HEK293T (cell line): ENCODE measurements around the gene CAP2.

Source experiments
- CTCF ChIA-PET: fragments of 350-600 bp; formaldehyde crosslinking; extraction: SDS; loops from one replicate; lab custom pipeline; 2021; ENCODE audit warnings: antibody characterized with exemption, inconsistent platforms; lab: Yijun Ruan, JAX
- POLR2A ChIA-PET: fragments of 350-600 bp; formaldehyde crosslinking; extraction: SDS; loops from one replicate; lab custom pipeline; 2020; ENCODE audit warnings: antibody characterized with exemption, inconsistent platforms; lab: Yijun Ruan, JAX
- DNase-seq: peaks from one replicate; pipeline ENCODE4 v3.0.0; 2012; ENCODE audit warnings: mixed read lengths; ENCODE audit errors: extremely low spot score
- ARNT ChIP-seq: fragments of 450-650 bp; IDR thresholded peaks from 2 replicates; pipeline ENCODE4 v1.6.1; 2017; ENCODE audit warnings: mild to moderate bottlenecking
- BHLHE40 ChIP-seq: fragments of 450-650 bp; IDR thresholded peaks from 2 replicates; pipeline ENCODE4 v1.6.1; 2016; ENCODE audit warnings: mild to moderate bottlenecking, moderate library complexity, borderline replicate concordance
- CTBP1 ChIP-seq: fragments of 450-650 bp; IDR thresholded peaks from 2 replicates; pipeline ENCODE4 v1.6.1; 2016; ENCODE audit warnings: borderline replicate concordance
- ELF4 ChIP-seq: fragments of 450-650 bp; IDR thresholded peaks from 2 replicates; pipeline ENCODE4 v1.6.1; 2017; ENCODE audit warnings: antibody characterized with exemption
- FOXA1 ChIP-seq: fragments of 450-650 bp; IDR thresholded peaks from 2 replicates; pipeline ENCODE4 v1.6.1; 2016; ENCODE audit warnings: mild to moderate bottlenecking
- FOXK2 ChIP-seq: fragments of 450-650 bp; IDR thresholded peaks from 2 replicates; pipeline ENCODE4 v1.6.1; 2016; ENCODE audit warnings: mild to moderate bottlenecking
- FOXM1 ChIP-seq: fragments of 450-650 bp; IDR thresholded peaks from 2 replicates; pipeline ENCODE4 v1.6.1; 2017; ENCODE audit warnings: mild to moderate bottlenecking, borderline replicate concordance
- HDGF ChIP-seq: fragments of 450-650 bp; IDR thresholded peaks from 2 replicates; pipeline ENCODE4 v1.6.1; 2017; ENCODE audit warnings: antibody characterized with exemption, borderline replicate concordance
- L3MBTL2 ChIP-seq: fragments of 450-650 bp; conservative IDR thresholded peaks from 2 replicates; pipeline ENCODE4 v1.6.1; 2016; ENCODE audit warnings: mild to moderate bottlenecking
- LEF1 ChIP-seq: fragments of 450-650 bp; IDR thresholded peaks from 2 replicates; pipeline ENCODE4 v1.6.1; 2017; ENCODE audit warnings: mild to moderate bottlenecking, borderline replicate concordance
- NFRKB ChIP-seq: fragments of 450-650 bp; IDR thresholded peaks from 2 replicates; pipeline ENCODE4 v1.6.1; 2016; ENCODE audit warnings: mild to moderate bottlenecking, moderate library complexity
- SP1 ChIP-seq: fragments of 450-650 bp; IDR thresholded peaks from 2 replicates; pipeline ENCODE4 v1.6.1; 2017
- SUZ12 ChIP-seq: fragments of 450-650 bp; IDR thresholded peaks from 2 replicates; pipeline ENCODE4 v1.6.1; 2016; ENCODE audit warnings: mild to moderate bottlenecking
- TARDBP ChIP-seq: fragments of 450-650 bp; IDR thresholded peaks from 2 replicates; pipeline ENCODE4 v1.6.1; 2016
- ZNF384 ChIP-seq: fragments of 450-650 bp; IDR thresholded peaks from 2 replicates; pipeline ENCODE4 v1.6.1; 2016
- TF ChIP-seq, protein P1 (sequence below): fragments of 450-650 bp; IDR thresholded peaks from 2 replicates; pipeline ENCODE4 v1.6.1; 2016

Gene CAP2

DNA sequence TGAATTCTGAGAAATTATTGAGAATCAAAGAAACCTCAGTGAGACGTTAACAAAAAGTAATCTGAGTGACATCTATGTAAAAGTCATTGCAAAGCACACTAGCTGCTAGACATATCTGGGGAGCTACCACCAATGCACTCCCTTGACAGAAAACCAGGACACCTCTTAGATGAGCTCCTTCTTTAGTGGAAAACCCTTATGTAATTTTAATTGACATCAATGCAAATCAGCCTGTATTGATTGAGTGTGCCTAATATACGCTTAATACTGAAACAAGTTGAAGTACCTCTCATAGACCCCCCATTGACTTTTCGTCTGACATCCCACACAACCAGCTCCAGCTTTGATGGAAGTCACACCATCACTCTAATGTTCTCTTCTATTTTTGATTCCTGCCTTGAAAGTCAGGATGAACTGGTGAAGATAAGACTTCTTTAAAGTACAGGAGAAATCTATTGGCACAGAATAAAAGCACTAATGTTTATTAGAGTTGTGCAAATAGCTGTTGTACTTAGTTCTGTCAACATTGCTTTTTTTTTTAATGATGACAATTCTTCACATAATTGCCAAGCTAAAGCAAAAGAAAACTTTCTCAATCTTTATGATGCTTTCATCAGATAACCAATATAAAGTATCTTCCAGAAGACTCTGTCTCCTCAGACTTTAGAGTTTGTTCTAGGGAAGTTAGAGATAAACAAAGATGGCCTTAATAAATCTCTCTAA is 108.7 kb downstream of the CAP2 start:
- ChIA-PET CTCF (no interaction called here), POLR2A (no interaction called here)
- TF ChIP-seq NFRKB, result no peak
- TF ChIP-seq HDGF, result no peak
- no peak for TF ChIP-seq ELF4
- TF ChIP-seq SP1, result no peak
- no peak for TF ChIP-seq FOXK2
- TF ChIP-seq ARNT, result no peak
- no peak for TF ChIP-seq ZNF384
- no peak for TF ChIP-seq CTBP1
- TF ChIP-seq FOXM1, result no peak
- no peak for TF ChIP-seq FOXA1
- no peak for TF ChIP-seq BHLHE40
- no peak for TF ChIP-seq TARDBP
- no peak for TF ChIP-seq L3MBTL2
- no peak for TF ChIP-seq LEF1
- TF ChIP-seq, protein P1, sequence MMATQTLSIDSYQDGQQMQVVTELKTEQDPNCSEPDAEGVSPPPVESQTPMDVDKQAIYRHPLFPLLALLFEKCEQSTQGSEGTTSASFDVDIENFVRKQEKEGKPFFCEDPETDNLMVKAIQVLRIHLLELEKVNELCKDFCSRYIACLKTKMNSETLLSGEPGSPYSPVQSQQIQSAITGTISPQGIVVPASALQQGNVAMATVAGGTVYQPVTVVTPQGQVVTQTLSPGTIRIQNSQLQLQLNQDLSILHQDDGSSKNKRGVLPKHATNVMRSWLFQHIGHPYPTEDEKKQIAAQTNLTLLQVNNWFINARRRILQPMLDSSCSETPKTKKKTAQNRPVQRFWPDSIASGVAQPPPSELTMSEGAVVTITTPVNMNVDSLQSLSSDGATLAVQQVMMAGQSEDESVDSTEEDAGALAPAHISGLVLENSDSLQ, result no peak
- TF ChIP-seq SUZ12, result no peak
- no peak for DNase-seq

DNA sequence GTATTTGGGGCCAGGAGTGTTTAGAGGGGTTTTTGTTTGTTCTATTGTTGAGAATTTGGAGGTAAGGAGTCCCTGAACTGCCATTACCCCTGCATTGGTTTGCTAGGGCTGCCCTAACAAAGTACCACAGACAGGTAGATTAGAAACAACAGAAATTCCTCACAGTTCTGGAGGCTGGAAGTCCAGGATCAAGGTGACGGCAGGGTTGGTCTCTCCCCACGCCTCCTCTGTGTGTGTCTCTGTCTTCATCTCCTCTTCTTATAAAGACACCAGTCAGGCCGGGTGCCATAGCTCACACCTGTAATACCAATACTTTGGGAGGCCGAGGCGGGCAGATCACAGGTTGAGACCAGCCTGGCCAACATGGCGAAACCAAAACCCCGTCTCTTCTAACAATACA is 109.7 kb downstream of the CAP2 start:
- no peak for TF ChIP-seq BHLHE40
- no peak for TF ChIP-seq L3MBTL2
- no peak for TF ChIP-seq ARNT
- TF ChIP-seq HDGF, result no peak
- no peak for TF ChIP-seq LEF1
- TF ChIP-seq, protein P1, result no peak
- no peak for TF ChIP-seq SUZ12
- no peak for TF ChIP-seq CTBP1
- TF ChIP-seq ELF4, result no peak
- no peak for TF ChIP-seq SP1
- TF ChIP-seq FOXM1, result no peak
- TF ChIP-seq FOXA1, result no peak
- no peak for TF ChIP-seq FOXK2
- no peak for TF ChIP-seq TARDBP
- TF ChIP-seq ZNF384, result no peak
- no peak for TF ChIP-seq NFRKB
- CTCF ChIA-PET, result no interaction called here
- POLR2A ChIA-PET, result no interaction called here

DNA sequence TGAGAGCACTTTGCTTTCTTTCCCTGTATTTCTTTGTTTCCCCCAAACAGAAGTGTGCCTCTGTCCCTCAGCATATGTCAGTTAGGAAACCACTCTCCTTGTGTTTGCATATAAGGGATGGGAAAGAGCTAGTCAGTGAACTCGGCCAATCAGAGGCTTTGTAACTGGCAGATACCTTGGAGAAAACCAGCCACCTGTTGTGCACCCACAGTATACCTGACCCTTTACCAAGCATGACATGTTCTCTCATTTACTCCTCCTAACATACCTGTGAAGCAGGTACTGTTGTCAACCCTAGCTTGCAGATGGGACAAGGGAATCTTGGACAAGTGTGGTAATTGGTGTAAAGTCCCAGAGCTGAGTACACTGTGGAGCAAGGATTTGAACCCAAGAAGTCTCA is 110.6 kb downstream of the CAP2 start:
- TF ChIP-seq CTBP1, result no peak
- TF ChIP-seq SUZ12, result no peak
- no peak for TF ChIP-seq SP1
- TF ChIP-seq ELF4, result no peak
- no peak for TF ChIP-seq ZNF384
- TF ChIP-seq NFRKB, result no peak
- no peak for TF ChIP-seq BHLHE40
- no peak for TF ChIP-seq FOXA1
- TF ChIP-seq, protein P1, result no peak
- TF ChIP-seq ARNT, result no peak
- TF ChIP-seq LEF1, result no peak
- TF ChIP-seq L3MBTL2, result no peak
- no peak for TF ChIP-seq FOXM1
- ChIA-PET CTCF (interaction anchor here (0.6 kb wide), 1 partner anchor 12 kb away, joined by 3 read pairs; no protein-coding TSS in a partner anchor), POLR2A (no interaction called here)
- no peak for DNase-seq

More for the DNA sequence above, 109.7 kb downstream of the CAP2 start:
- no peak for DNase-seq

DNA sequence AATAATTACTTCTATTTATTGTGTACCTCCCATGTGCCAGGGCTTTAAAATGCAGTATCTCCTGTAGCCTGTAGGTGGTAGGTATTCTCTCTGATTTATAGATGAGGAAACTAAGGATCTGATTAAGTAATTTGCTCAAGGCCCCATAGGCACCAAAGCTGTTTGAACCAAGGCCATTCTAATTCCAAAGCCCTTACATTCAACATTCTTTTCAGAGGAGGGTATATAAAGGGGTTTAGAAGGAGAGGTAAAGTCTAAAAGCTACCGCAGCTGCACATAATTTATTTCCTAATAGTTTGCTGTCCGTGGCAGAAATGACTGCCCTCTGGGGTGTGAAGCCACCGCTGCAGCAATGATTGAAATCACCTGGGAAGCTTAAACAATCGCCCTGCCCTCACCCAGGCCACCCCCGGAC is 111.7 kb downstream of the CAP2 start:
- TF ChIP-seq SP1 (no peak), FOXA1 (no peak), FOXK2 (no peak), ARNT (no peak), ZNF384 (no peak), TARDBP (no peak), BHLHE40 (no peak), LEF1 (no peak), HDGF (no peak), NFRKB (no peak)

DNA sequence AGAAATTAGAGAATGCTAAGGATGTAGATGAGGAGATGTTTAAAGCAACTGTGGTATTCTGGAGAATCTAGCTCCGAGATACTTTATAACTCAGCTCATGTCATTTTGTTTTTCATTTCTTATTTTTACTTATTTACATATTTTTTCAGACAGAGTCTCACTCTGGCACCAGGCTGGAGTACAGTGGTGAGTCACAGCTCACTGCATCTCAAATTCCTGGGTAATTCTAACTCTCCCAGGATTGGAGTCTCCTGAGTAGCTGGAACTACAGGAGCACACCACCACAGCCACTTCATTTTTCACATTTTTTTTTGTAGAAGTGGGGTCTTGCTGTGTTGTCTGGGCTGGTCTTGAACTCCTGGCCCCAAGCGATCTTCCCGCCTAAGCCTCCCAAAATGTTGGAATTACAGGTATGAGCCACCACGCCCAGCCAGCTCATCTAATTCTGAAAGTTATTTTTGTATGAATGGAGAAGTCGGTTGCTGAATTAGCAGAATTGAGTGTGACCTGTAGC is 112.4 kb downstream of the CAP2 start:
- no peak for DNase-seq
- ChIA-PET POLR2A (no interaction called here), CTCF (interaction anchor here (0.6 to 2.0 kb wide), 7 partner anchors 9 to 891 kb away, joined by 3 to 9 read pairs (median 3); no protein-coding TSS in a partner anchor)
- TF ChIP-seq ARNT (no peak), CTBP1 (no peak), BHLHE40 (no peak), LEF1 (no peak), FOXK2 (no peak), ELF4 (no peak)

More for the DNA sequence above, 111.7 kb downstream of the CAP2 start:
- DNase-seq, result no peak
- ChIA-PET CTCF (interaction anchor here (0.6 to 2.0 kb wide), 9 partner anchors 10 to 892 kb away, joined by 3 to 9 read pairs (median 3); no protein-coding TSS in a partner anchor), POLR2A (no interaction called here)
